CD4-positive, alpha-beta T cell treated with Interleukin-1 beta for 1 hour (primary cell): Measurements from ENCODE around the gene SLC26A2.
"Not testable (repeated sequence)": the region's sequence is repeated elsewhere in the genome, so short reads cannot be mapped to it uniquely, and the experiment has no call there.

ENCODE experiments used
- DNase-seq, 2 donors: peaks; one replicate each; pipeline ENCODE4 v3.0.0-alpha.2; 2020 to 2022

SLC26A2 gene

GRCh38 chr5:149937610-149938009 is 22.9 kb upstream of the SLC26A2 start:
- no peak for DNase-seq

GRCh38 chr5:149938279-149938678 is 22.3 kb upstream of the SLC26A2 start:
- no peak for DNase-seq

GRCh38 chr5:149938791-149939358 is 21.7 kb upstream of the SLC26A2 start:
- peak in 1 of 2 donors; percentile 71 for DNase-seq

- no peak for DNase-seq
Observed at GRCh38 chr5:149939546-149939945, 21.0 kb upstream of the SLC26A2 start.

GRCh38 chr5:149940077-149940574 is 20.4 kb upstream of the SLC26A2 start:
- no peak for DNase-seq

- no peak for DNase-seq
Observed at GRCh38 chr5:149940941-149941644, 19.5 kb upstream of the SLC26A2 start.

GRCh38 chr5:149941795-149942194 is 18.8 kb upstream of the SLC26A2 start:
- DNase-seq: no peak

GRCh38 chr5:149942199-149942598 is 18.4 kb upstream of the SLC26A2 start:
- no peak for DNase-seq

- not testable (repeated sequence) for DNase-seq
Observed at GRCh38 chr5:149942741-149943169, 17.8 kb upstream of the SLC26A2 start.

GRCh38 chr5:149943177-149943949 is 17.2 kb upstream of the SLC26A2 start:
- DNase-seq: not testable (repeated sequence)

- no peak for DNase-seq
Observed at GRCh38 chr5:149944666-149945065, 15.9 kb upstream of the SLC26A2 start, which contains the start of gene PDE6A. Gene PDE6A, minus strand, starts transcription at chr5:149944793. Its CDS starts 120 bp downstream, at chr5:149944673.

GRCh38 chr5:149946118-149946517 is 14.4 kb upstream of the SLC26A2 start:
- DNase-seq: no peak

GRCh38 chr5:149948993-149949392 is 11.6 kb upstream of the SLC26A2 start:
- DNase-seq: no peak

GRCh38 chr5:149951138-149951749 is 9.3 kb upstream of the SLC26A2 start:
- no peak for DNase-seq

GRCh38 chr5:149953436-149954121 is 7.0 kb upstream of the SLC26A2 start:
- no peak for DNase-seq

GRCh38 chr5:149954798-149955197 is 5.8 kb upstream of the SLC26A2 start:
- DNase-seq: no peak

- DNase-seq: no peak
Observed at GRCh38 chr5:149956685-149957084, 3.9 kb upstream of the SLC26A2 start.

GRCh38 chr5:149957855-149958254 is 2.7 kb upstream of the SLC26A2 start:
- DNase-seq: no peak

- peak; percentile 44 to 69 for DNase-seq
Observed at GRCh38 chr5:149959406-149960236, 937 bp upstream of the SLC26A2 start.

- no peak for DNase-seq
Observed at GRCh38 chr5:149961186-149961685, 678 bp downstream of the SLC26A2 start.

GRCh38 chr5:149961957-149962409 is 1.4 kb downstream of the SLC26A2 start:
- peak in 1 of 2 donors; percentile 17 for DNase-seq
